ENCODE measurements around the gene CD276.
"Not testable (repeated sequence)": the region's sequence is repeated elsewhere in the genome, so short reads cannot be mapped to it uniquely, and the experiment has no call there.

CD276 gene

GRCh38 chr15:73714695-73715301 is 30.6 kb downstream of the CD276 start:
- no peak for DNase-seq

GRCh38 chr15:73715417-73715816 is 31.2 kb downstream of the CD276 start:
- DNase-seq = no peak

DNA sequence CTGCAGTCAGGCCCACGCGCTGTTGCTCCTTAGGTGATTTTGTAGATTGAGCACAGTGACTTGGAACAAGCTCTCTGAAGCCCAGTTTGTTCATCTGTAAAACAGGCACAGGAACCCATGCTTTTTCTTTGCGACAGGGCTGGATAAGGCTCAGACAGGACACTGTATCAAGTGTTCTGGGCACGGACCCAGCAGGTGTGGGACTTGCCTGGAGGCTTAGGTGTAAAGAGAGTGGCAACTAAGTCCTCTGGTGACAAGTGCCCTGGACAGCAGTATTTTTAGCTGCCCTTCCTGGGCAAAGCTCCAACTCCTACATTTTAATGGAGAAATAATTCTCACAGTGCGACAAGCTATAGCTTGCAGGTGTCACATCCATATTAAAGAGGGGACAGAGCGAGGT is 32.2 kb downstream of the CD276 start:
- no peak for DNase-seq

DNA sequence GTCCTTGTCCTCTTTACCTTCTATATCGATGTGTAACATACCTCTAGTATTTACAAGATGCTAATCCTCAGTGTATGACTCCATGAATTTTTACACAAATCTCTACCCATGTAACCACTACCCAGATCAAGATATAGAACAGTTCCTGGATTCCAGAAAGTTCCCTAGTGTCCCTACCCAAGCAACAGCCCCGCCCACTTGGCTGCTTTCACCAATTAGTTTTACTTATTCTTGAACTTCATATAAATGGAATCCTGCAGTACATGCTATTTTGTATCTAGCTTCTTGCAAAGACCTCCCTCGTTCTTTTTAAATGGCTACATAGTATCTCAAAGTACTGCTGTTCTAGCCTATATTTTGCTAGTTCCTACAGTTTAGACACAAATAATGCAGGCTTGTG is 33.0 kb downstream of the CD276 start:
- no peak for DNase-seq

- DNase-seq = no peak
Observed at GRCh38 chr15:73717802-73718201, 33.6 kb downstream of the CD276 start.

DNA sequence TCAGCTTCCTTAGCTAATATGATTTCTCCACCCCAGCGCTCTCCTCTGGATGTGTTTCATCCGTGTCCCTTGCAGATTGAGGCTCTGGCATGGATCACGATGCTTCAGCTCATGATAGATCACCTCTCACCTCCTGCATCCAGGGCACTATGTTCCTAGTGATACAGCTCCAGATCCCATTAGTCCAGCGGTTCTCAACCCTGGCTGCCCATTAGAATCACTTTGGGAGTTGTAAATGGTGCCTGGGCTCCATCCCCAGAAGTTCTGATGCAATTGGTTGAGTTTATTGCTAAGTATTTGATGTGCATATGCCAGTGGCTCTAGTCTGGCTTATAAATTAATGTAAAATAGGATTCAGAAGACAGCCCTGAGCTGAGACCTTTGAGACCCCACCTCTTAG is 34.5 kb downstream of the CD276 start:
- no peak for DNase-seq

DNA sequence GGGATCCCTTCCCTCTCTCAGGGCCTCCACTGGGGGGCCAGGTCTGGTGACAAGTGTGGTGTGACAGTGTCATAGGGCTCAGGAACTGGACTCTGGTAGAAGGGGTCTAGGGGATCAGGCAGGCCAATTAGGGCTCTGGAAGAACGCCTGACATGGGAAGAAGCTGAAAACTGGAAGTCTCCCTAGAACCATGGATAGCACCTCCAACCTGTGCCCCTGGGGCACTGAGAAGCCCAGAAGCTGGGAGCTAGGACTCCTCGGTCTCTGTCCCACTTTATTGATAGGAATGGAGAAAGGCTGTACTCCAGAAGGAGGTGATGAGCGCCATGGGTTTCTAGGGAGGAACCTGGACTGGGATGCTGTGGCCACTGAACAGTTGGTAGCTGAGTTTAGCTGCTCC is 38.2 kb downstream of the CD276 start:
- no peak for DNase-seq

DNA sequence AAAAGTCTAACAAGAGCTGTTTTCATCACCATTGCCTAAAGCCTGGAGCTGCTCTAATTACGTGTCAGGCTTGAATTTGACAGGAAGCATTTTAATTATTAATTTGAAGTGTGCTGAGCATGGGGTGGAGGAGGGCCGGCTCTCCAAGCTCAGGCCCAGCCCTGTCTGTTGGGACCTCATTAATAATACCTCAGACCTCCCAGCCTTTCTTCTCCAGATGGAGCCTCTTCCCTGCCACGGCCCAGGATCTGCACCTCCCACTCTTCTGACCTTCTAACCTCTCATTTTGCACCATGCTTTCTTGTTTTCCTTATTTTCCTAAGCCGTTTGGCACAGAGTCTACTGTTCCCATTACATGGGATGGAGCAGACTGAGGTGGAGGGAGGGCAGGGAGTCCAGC is 39.0 kb downstream of the CD276 start:
- no peak for DNase-seq

GRCh38 chr15:73724212-73724611 is 40.0 kb downstream of the CD276 start:
- DNase-seq = no peak

- DNase-seq = peak; percentile 77
Observed at GRCh38 chr15:73727330-73727976, 43.3 kb downstream of the CD276 start.

- DNase-seq = not testable (repeated sequence)
Observed at GRCh38 chr15:73732051-73732450, 47.9 kb downstream of the CD276 start.

GRCh38 chr15:73732930-73733329 is 48.7 kb downstream of the CD276 start:
- no peak for DNase-seq

DNA sequence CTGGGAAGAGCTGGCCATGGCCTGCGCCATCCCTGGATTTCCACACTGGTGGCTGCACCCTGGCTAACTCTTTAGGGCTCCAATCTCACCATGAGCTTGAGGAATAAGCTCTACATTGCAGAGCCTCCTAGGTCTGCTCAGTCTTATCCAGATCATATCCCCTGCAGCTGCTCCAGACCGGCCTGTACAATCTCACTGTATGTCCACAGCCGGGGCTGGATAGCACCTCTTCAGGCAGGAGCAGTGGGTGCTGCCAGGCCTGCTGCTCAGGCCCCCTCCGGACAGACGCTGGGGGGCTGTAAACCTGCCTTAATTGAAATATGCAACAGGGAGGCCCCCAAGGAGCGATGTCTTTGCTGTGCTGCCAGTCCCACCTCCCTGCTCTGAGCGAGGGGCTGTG is 53.4 kb downstream of the CD276 start:
- DNase-seq = no peak

GRCh38 chr15:73740152-73741048 is 56.2 kb downstream of the CD276 start:
- no peak for DNase-seq

- DNase-seq = no peak
Observed at GRCh38 chr15:73741321-73741836, 57.2 kb downstream of the CD276 start.

- DNase-seq = no peak
Observed at GRCh38 chr15:73744293-73744692, 60.1 kb downstream of the CD276 start.

- DNase-seq = no peak
Observed at GRCh38 chr15:73745073-73745472, 60.9 kb downstream of the CD276 start.

GRCh38 chr15:73746261-73746660 is 62.1 kb downstream of the CD276 start:
- DNase-seq = no peak

GRCh38 chr15:73746883-73747282 is 62.7 kb downstream of the CD276 start:
- DNase-seq = peak; percentile 45

GRCh38 chr15:73747847-73748590 is 63.8 kb downstream of the CD276 start:
- DNase-seq = no peak

DNA sequence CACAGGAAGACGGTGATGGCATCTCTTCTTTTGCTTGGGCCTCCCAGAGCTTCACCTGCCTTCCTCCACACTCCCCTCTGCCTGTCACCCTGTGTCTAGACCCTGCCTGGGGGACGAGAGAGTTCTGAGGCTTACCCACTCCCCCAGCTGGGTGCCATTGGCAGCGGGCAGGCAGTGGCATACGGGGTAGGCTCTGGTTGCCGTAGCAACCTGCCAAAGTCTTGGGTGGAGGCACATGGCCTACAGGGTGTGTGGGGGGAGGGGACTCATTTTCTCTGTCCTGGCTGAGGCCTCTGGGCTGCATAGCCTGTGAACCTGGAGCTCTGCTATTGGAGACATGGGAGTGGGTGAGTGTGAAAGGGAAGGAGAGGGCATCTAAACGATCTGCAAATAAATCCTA is 64.5 kb downstream of the CD276 start:
- DNase-seq = no peak

- DNase-seq = no peak
Observed at GRCh38 chr15:73749533-73749932, 65.3 kb downstream of the CD276 start.

- DNase-seq = no peak
Observed at GRCh38 chr15:73749971-73750370, 65.8 kb downstream of the CD276 start.

All from NCI-H226 (cell line).